GM19240 (cell line): ENCODE measurements around the gene PRKCE.
A peak's percentile ranks its signal among the peaks of the same experiment; 100 is the strongest.

Experiments used
- DNase-seq: peaks from one replicate; pipeline ENCODE4 v3.0.0; 2011; ENCODE audit warnings: low spot score; ENCODE audit not compliant: insufficient read length

PRKCE gene

DNA sequence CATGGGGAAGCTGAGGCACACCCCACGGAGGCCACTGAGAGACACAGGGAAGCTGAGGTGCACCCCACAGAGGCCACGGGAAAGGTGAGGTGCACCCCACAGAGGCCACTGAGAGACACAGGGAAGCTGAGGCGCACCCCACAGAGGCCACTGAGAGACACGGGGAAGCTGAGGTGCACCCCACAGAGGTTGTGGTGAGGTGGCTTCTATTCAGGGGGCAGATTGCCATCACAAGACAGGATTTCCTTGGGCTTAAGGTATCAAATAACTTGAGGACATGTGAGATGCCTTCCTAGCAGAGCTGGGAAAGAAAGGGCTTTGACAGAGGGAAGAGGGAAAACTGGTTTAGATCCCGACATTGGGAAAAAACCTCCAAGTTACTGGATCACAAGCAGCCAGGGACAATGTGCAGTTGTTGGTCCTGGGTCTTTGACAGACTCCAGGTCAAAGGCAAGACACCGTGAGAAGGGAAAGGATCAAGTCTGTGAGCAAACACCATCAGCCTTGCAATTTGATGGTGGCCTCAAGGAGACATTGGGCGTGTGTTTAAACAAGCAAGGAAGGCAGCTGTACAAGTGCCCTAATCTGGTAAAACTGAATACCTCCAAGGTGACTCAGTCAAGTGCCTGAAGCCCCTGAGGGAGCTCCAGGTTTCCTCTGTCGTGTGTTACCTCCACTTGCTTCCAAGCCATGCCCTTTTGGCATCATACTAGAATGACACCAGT is 512.5 kb downstream of the PRKCE start:
- DNase-seq, result no peak

DNA sequence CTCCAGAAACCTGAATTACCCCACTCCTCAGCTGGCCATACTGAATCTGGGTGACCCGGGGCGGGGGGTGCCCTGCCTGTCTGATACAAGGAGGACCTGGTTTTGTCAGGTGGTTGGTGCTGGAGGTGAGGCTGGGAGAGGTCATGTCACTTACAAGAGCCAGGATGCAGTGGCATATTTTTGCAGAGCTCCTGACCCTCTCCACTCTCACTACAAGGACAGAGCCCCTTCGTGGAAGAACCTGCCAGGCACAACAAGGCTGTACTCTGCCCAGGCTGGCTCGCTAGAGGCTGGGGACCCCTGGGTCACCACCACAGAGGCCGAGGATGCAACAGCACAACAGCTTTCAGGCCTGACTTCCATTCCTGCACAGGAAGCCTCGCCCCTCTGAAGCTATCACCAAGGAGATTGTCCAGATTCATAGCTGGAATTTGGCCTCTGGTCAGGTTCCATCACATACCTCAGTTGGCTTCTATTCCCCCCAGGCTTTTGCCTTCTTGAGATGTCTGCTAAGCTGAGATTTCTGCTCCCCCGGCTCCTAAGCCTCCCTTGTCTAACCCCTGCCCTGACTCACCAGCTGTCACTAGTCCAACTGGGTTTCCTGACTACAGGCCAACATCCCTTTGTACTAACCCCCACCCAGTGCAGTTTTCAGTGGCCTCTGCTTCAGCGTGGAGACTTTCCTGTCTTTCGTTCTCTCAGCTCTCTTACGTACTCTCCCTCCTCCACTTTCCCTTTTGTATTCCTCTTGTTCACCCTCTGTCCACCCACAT is 513.2 kb downstream of the PRKCE start:
- DNase-seq, result no peak

DNA sequence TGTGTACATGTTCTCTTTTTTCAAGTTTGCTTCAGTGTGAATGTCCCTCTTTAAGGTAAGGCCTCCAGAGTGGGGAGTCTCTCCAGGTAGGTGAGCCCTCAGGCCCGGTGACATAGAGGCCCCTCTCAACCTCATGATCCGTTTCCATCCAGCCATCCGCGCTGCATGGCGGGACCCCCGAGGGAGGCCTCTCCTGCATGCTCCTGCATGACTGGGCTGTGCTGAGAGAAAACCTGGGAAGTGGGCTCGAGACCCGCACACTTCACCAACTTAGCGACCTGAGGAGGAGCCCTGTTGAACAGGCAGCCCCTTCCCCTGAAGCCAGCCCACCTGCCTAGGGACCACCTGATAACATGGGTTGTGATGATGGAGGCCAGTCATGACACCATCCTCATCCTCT is 514.4 kb downstream of the PRKCE start:
- DNase-seq, result no peak

DNA sequence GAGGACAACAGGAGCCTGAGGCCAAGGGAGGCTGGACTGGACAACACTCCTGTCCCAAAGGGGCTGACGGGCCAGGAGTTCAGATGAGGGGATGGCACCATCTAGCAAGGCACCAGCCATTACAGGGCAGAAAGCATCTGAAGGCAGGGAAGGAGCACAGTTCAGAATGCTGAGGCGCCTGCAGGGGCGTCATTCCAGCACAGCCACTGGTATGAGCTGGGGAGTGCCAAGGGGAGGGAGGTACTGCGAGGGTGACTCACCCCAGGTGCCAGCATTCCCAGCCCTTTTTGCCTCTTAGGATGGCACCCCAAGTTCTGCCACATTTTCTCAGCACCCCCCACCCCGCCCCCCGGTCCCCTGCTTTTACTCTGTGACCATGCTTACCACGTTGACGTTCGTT is 515.9 kb downstream of the PRKCE start:
- no peak for DNase-seq

DNA sequence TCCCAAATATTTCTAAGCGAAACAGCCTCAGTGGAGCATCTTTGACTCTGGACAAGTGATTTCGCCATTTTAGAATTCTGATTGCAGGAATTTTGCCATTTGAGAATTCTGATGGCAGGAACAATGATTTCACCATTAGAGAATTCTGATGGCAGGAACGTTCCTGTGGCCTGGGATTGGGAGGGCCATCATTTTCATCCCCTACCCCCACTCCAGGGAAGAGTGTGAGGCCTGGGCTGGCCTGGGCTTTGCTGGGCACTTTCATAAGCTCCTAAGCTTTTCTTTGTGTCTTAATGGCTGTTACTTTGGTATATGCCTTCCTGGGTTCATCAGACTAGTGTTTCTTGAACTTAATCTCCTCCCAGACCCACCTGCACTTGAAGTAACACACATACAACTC is 516.4 kb downstream of the PRKCE start:
- no peak for DNase-seq

DNA sequence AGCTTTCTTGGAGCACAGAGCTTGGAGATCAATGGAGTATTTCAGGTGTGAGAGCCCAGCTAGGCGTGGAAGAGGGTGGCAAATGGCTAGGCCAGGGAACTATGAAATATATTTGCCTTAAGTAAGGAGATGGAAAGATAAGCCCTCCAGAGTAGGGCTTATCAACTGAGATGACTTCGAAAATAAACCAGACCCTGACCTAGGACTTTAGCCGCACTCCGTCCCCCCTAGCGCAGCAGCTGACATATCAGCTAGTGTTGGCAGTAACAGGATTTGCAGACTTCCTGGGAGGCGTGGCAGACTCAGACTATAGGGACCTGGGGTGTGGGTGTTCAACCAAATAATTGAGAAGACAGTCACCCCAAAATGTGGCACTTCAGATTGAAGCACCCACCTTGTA is 518.0 kb downstream of the PRKCE start:
- no peak for DNase-seq

DNA sequence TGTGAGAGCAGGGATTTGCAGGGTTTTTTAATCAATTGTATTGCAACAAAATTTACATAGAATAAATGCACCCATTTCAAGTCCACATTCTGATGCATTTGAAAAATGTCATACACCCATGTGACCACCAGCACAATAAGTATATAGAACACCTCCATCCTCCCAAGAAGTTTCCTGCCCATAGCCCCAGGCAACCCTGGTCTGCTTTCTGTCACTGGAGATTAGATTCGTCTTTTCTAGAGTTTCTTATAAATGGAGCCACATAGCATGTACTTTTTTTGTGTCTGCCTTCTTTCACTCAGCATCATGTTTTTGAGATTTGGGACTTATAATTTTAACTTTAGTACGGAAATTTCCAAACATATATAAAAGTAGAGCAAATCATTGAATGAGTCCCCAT is 518.6 kb downstream of the PRKCE start:
- no peak for DNase-seq

DNA sequence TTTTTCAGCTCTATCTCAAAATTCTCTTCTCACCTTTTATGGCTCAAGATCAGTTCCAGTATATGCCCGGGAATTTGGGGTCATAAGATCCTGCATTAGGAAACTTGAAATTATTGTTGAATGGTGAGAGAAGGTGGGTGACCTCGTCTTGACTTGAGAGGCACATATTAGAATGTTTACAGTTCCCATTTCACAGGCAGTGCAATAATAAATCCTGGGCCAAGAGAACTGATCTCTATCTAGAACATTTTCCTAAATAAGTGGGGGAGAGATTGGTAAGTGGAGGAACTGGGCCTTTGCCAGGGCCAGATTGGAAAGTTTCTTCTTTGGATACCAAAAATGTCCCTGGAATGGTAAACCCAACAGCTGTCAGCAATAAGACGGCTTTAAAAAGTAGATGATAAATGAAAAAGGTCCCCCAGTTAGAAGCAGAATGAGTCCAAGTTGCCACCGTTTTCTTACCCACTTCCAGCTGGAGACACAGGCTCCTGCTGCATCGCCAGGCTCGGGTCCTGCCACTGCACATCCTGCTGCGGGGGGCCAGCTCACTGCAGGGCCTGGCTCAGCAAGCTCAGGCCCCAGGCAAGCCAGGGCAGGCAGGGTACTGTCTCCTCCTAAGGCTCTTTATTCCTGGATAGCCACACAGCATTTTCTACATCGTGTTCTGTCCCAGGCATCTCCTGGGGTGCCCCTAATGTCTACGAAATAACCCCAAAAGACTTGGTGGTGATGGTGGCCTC is 519.3 kb downstream of the PRKCE start:
- no peak for DNase-seq

DNA sequence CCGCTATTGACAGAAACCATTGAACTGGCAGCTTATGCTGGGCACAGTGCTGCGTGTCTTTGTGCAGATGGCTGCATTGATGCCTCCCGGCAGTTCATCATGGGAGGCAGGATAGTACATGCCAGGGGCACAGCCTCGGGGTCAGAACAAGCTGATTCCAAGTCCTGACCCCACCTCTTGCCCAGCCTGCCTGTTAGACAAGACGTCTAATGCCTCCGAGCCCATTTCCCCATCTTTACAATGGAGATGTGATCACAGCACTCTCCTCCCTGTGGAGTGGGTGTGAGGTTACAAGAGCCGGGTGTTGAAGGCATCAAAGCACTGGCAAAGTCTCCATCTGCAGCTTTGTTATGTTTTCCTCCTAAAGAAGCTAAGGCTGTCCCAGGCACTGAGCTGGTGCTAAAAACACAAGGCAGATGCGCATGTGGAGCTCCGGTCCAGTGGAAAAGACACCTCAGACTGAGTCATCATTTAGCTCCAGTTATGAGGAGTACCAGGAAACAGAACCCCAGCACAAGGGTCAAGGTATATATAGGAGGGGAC is 520.0 kb downstream of the PRKCE start:
- no peak for DNase-seq

DNA sequence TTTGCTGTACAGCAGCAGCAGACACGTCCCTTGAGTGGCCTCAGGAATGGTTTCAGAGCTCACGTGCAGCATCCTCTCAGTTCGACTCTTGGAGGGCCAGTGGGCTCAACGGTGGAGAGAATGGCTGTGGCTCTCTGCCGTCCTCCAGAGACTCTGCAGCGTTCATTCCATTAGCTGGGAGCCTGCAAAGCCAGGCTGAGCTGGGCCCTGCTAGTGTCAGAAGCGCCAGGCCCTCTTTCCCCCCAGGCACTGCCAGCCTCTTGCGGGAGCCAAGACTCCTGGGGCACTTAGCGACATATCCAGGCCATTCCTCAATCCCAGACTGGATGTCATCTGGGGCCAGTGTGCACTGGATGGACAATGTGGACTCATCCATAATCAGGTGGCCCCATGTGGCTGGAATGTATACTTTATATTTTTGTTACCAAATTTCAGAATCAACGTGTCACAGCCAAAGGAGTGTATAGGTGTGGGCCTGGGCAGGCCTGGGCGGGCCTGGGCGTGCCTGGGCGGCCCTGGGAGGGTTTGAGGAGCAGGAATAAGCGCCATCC is 520.6 kb downstream of the PRKCE start:
- DNase-seq, result no peak

DNA sequence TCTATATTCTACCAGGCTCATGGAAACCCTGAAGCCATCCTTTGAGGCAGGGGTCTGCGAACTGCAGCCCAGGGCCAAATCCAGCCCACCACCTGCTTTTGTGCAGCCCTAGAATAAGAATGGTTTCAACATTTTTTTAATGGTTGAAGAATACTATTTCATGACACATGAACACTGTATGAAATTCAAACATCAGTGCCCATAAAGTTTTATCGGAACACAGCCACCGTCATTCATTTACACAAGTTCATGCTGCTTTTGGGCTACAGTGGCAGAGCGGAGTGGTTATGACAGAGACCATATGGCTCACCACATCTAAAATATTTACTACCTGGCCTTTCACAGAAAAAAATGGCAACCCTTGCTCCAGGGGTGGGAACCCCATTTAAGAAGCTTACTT is 521.6 kb downstream of the PRKCE start:
- DNase-seq, result no peak

DNA sequence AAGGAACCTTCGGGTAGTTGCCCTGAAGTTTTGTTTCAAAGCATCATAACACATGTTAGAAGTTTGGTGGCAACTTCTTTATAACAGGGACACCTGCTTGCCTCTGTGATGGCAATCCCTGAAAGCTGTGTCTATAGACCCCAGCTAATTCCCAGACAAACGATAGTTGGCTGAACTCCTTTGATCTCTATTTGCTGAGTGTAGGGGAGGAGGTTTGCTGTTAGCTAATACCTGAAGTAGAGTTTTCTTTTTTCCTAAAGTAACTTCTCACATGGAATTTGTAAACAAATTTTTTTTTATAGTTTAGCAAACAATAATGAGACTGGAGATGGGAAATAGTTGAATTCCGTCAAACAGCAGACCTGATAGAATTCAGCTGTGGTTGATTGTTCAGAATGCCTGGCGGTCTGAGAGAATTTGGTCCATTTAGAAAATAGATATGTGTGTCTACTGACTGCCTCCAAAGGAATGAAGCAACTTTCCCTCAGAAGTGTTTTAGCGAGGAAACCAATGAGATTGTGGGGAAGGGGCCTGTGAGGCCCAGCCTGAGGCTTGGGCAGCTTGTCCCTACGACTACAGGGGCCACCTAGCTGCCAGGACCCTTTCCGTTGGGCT is 522.3 kb downstream of the PRKCE start:
- DNase-seq, result no peak

DNA sequence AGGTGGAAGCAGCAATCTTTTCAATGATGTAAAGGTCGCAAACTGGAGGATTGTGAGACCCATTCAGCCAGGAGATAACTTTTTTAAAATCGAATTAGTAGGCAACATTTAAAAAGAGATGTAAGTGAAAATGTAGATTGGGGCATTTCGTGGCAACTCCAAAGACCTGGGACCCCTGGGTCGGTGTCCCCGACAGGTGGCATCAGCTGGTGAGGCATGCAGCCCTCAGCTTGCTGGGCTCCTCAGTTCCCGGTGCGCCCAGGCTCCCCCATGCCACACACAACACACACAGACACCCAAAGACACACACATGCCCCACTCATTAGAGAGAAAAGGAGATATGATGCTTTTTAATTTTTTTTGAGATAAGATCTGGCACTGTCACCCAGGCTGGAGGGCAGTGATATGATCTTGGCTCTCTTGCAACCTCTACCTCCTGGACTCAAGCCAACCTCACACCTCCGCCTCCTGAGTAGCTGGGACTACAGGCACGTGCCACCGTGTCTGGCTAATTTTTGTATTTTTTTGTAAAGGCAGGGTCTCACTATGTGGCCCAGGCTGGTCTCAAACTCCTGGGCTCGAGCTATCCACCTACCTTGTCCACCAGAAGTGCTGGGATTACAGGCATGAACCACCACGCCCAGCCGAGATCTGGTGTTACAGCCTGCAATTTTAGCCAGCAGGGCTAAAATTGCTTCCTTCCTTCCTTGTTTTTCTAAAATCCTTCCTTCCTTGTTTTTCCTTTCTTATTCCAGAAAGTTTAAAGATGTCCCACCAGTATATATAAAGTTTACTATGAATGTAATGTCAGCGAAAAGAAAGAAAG is 523.1 kb downstream of the PRKCE start:
- no peak for DNase-seq

DNA sequence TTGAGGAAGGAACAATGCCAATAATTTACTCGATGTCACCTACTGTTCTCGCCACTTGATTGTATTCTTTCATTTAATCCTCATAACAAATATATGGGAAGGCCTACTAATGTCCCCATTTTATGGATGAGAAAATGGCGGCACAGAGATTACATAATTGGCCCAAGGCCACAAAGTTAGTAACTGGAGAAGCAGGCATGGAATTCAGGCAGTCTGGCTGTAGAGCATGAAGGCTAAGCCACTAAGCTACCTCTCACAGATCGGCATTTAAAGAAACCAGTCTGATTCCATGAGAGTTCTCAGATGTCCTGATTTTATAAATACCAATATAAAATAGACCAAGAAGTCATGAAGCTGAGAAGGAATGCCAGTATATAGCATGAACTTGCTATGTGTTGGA is 523.9 kb downstream of the PRKCE start:
- DNase-seq, result no peak

DNA sequence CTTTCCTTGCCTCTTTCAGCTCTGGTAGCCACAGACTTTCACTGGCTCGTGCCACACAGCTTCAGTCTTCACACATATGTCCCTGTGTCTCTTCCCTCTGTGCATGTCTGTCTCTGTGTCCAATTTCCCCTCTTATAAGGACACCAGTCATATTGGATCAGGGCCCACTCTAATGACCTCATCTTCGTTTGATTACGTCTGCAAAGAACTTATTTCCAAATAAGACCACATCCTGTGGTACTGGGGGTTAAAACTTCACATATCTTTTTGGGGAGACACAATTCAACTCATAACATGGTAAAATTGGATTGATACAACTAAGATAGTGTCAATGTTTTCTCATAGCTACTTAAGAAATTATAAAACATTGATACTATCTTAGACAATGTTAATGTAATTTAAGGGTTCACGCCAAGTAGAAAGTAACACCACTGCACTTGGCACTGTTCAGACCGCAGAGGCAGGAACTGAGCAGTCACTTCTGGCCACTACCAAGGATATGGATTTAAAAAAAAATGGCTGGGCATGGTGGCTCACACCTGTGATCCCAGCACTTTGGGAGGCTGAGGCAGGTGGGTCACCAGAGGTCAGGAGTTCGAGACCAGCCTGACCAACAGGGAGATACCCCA is 526.1 kb downstream of the PRKCE start:
- DNase-seq, result no peak

DNA sequence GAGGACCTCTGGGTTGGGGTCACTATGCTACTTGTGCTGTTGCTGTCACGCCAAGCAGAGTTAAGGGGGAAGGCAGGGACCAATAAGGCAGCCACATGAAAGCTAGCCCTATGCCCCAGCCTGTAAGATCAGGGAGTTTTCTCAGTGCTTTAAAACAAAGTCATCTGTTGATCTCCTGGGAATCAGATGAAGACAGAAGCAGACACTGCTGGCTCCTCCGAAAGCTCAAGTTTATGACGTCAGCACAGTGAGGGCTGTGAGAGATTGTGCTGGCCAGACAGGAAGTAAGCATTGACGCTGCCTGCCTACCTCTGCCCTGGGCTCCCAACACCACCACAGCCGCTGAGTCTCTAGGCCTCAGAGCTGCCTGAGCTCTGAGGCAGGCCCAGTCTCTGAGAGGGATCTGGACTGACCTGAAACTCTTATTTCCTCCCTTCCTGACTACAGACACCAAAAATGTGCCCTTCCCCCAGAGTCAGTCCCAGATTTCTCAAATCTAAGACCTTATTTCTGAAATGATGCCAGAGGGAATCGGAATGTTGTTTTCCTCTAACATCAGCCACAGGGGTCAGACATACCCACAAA is 527.7 kb downstream of the PRKCE start:
- peak; percentile 20 for DNase-seq

DNA sequence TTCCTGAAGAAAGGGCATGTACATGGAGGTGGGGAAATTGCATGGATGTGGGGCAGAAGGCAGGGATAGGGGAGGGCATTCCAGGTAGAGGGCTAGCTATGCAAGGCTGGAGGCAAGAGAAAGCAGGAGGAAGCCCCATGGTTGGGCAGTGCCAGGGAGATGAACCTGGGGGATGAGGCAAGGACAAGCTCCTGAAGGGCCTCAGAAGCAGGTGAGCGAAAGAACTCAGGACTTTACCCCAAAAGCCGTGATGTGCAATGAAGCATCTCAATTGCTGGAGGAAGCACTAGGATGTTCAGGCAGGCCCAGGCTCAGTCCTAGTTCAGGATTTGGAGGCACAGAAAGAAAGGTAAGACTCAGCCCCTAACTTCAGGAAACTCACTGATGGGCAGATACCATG is 528.7 kb downstream of the PRKCE start:
- no peak for DNase-seq

DNA sequence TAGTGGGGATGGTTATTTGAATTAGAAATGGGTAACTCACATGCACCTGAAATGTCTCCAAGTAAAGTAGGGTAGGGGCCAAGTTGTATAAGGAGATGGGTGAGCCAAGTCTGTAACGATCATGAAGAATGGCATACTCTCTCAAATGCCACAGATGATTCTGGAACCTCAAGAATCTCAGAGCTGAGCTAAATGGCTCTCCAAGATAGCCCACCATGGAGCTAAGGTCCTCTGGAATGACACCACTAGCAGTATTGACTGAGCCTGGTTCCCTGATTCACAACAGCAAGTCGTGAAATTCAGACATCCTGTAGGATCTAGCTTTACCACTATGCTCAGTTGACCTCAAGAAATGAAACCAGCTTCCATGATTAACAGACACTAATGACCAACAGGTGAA is 529.8 kb downstream of the PRKCE start:
- DNase-seq, result no peak

DNA sequence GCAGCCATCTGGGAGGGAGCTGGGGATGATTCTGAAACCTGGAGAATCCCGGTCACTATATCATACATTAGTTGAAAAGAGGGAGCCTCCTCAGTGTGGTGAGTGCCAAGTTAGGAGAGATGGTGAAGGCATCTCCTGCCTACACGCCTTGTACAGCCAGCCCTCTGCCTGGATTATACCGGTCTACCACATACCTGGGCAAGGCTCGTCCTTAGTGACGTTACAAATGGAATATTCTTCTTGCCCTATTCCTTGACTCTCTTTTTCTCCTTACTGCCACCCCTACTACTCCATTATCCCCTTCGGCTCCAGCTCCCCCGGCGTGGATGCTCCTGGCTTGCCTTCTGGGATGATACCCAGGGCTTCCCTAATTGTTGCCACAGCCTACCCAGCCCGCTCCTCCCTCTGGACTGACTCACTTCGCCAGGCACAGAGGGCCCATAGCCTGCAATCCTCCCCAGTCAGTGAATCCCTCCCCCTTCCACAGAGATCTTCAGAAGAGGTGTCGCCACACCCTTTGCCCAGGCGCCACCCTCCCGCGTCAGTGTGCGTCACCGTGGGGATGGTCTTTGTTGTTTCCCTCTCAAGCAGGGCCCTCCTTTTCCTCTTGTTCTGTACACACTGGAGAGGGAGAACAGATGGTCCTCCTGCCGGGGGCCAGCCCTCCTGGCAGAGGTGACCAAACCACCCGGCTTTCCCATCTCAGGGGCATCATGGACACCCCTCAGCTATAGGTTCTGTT is 530.5 kb downstream of the PRKCE start:
- no peak for DNase-seq
